ENCODE data around the gene STRIP1. TPM values are rescaled to one million over a fixed set of nuclear protein-coding genes. Genes with fewer than 3 reads are reported as not detected.

The STRIP1 gene
- polyA plus RNA-seq, 4 donors = 15.1 to 31.3 (median 18.3) TPM

GRCh38 chr1:110059133-110059863 is 24.9 kb downstream of the STRIP1 start:
- no peak for FAIRE-seq

DNA sequence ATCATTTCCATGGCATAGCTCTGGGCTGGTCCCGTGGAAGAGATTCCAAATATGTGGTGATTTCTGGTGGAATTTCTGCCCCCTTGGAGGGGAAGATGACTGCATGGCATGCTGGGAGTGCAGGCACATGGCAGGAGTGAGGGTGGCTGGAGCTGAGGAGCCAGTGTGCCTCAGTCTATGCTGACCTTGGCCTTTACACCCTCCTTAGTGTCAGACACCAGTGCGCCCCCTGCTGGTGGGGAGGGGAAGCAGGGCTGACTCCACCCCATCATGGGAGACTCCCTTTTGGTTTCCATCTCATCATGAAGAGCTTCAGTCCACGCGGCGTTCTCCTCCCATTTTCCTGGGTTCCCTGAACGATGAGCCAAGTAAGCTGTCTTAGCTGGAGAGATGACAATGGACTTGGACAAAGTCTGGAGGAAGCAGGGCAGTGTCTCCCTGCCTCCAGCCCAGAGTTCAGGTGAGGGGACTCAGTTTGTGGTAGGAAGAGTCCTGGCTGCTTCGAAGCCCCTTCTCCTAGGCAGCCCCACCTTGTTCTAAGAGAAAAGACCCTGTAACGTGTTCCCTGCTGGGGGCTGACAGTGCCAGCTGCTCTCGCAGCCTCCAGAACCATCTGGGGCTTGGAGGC is 25.7 kb downstream of the STRIP1 start:
- no peak for FAIRE-seq
- 87 to 92% (median 87%) methylated on average over 9 of the region's 9 CpGs for WGBS, 3 donors
- peaks cover 4 to 68% (median 7%) of the 10 kb centered on the region in 3 donors for H3K36me3 ChIP-seq (ENCODE audit: control insufficient read depth in 3 of 3, insufficient read depth in 2 of 3, low read depth in 1 of 3, low read length in 3 of 3)

More at GRCh38 chr1:110059133-110059863, 24.9 kb downstream of the STRIP1 start:
- peaks cover 0 to 2% (median 0%) of the 10 kb centered on the region in 3 donors for H3K4me1 ChIP-seq (ENCODE audit: control insufficient read depth in 3 of 3, insufficient read depth in 2 of 3, low read depth in 1 of 3, low read length in 2 of 3)
- no peak overlapping the region for H3K4me3 ChIP-seq (ENCODE audit: low read depth in 1 of 3, low read length in 3 of 3)
- WGBS, 3 donors = 84 to 90% (median 86%) methylated on average over 6 of the region's 6 CpGs
- H3K9me3 ChIP-seq (ENCODE audit: control insufficient read depth in 2 of 2, insufficient read depth in 1 of 2, low read depth in 1 of 2, low read length in 1 of 2) = no peaks in the 10 kb centered on the region
- H3K36me3 ChIP-seq (ENCODE audit: control insufficient read depth in 3 of 3, insufficient read depth in 2 of 3, low read depth in 1 of 3, low read length in 3 of 3) = peaks cover 4 to 77% (median 10%) of the 10 kb centered on the region in 3 donors
- no peak for DNase-seq
- H3K27ac ChIP-seq (ENCODE audit: low read depth in 1 of 3, low read length in 2 of 3) = no peak overlapping the region
- peaks cover 0 to under 1% (median 0%) of the 10 kb centered on the region in 3 donors for H3K27me3 ChIP-seq (ENCODE audit: control insufficient read depth in 3 of 3, insufficient read depth in 3 of 3, low read length in 3 of 3)

DNA sequence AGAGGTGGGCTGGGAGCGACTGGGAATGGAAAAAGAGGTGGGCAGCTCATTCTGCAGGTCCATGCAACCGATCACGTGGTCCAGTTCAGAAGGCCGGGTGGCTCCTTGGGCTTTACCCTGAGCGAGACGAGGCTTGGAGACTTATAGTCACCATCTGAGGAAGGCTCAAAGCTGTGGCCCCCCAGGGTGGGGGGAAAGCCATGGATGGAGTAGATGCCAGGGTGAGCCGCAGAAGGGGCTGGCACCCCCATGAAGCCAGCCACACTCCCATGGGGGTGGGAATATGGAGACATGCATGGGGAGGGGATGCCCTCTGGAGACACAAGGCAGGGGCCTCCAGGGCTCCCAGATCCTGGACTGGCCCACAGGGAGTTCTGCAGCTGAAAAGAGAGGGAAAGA is 26.2 kb downstream of the STRIP1 start:
- H3K27me3 ChIP-seq (ENCODE audit: control insufficient read depth in 3 of 3, insufficient read depth in 3 of 3, low read length in 3 of 3) = peaks cover 0 to 9% (median 3%) of the 10 kb centered on the region in 3 donors
- no peak overlapping the region for H3K27ac ChIP-seq (ENCODE audit: low read depth in 1 of 3, low read length in 2 of 3)
- H3K4me1 ChIP-seq (ENCODE audit: control insufficient read depth in 3 of 3, insufficient read depth in 2 of 3, low read depth in 1 of 3, low read length in 2 of 3) = peaks cover 0 to under 1% (median 0%) of the 10 kb centered on the region in 3 donors
- H3K9me3 ChIP-seq (ENCODE audit: control insufficient read depth in 2 of 2, insufficient read depth in 1 of 2, low read depth in 1 of 2, low read length in 1 of 2) = no peaks in the 10 kb centered on the region
- DNase-seq (no peak), FAIRE-seq (no peak)
- WGBS, 3 donors = 97 to 99% (median 97%) methylated on average over 7 of the region's 7 CpGs
- peaks cover 3 to 63% (median 5%) of the 10 kb centered on the region in 3 donors for H3K36me3 ChIP-seq (ENCODE audit: control insufficient read depth in 3 of 3, insufficient read depth in 2 of 3, low read depth in 1 of 3, low read length in 3 of 3)
- H3K4me3 ChIP-seq (ENCODE audit: low read depth in 1 of 3, low read length in 3 of 3) = no peak overlapping the region

More for the DNA sequence above, 25.7 kb downstream of the STRIP1 start:
- peaks cover 0 to 2% (median 0%) of the 10 kb centered on the region in 3 donors for H3K4me1 ChIP-seq (ENCODE audit: control insufficient read depth in 3 of 3, insufficient read depth in 2 of 3, low read depth in 1 of 3, low read length in 2 of 3)
- peaks cover 0 to 7% (median 0%) of the 10 kb centered on the region in 3 donors for H3K27me3 ChIP-seq (ENCODE audit: control insufficient read depth in 3 of 3, insufficient read depth in 3 of 3, low read length in 3 of 3)
- H3K9me3 ChIP-seq (ENCODE audit: control insufficient read depth in 2 of 2, insufficient read depth in 1 of 2, low read depth in 1 of 2, low read length in 1 of 2) = no peaks in the 10 kb centered on the region
- no peak overlapping the region for H3K4me3 ChIP-seq (ENCODE audit: low read depth in 1 of 3, low read length in 3 of 3)
- DNase-seq = peak; percentile 25 to 43
- no peak overlapping the region for H3K27ac ChIP-seq (ENCODE audit: low read depth in 1 of 3, low read length in 2 of 3)

GRCh38 chr1:110061341-110061740 is 26.9 kb downstream of the STRIP1 start:
- Histone ChIP-seq H3K9me3 (ENCODE audit: control insufficient read depth in 2 of 2, insufficient read depth in 1 of 2, low read depth in 1 of 2, low read length in 1 of 2) (no peaks in the 10 kb centered on the region), H3K4me3 (ENCODE audit: low read depth in 1 of 3, low read length in 3 of 3) (no peak overlapping the region), H3K27ac (ENCODE audit: low read depth in 1 of 3, low read length in 2 of 3) (no peak overlapping the region), H3K27me3 (ENCODE audit: control insufficient read depth in 3 of 3, insufficient read depth in 3 of 3, low read length in 3 of 3) (peaks cover 0 to 15% (median 9%) of the 10 kb centered on the region in 3 donors), H3K4me1 (ENCODE audit: control insufficient read depth in 3 of 3, insufficient read depth in 2 of 3, low read depth in 1 of 3, low read length in 2 of 3) (no peaks in the 10 kb centered on the region), H3K36me3 (ENCODE audit: control insufficient read depth in 3 of 3, insufficient read depth in 2 of 3, low read depth in 1 of 3, low read length in 3 of 3) (peaks cover 2 to 60% (median 5%) of the 10 kb centered on the region in 3 donors)
- no peak for DNase-seq
- FAIRE-seq = no peak
- 96 to 97% (median 97%) methylated on average over 10 of the region's 10 CpGs for WGBS, 3 donors

GRCh38 chr1:110062612-110063011 is 28.2 kb downstream of the STRIP1 start:
- H3K4me1 ChIP-seq (ENCODE audit: control insufficient read depth in 3 of 3, insufficient read depth in 2 of 3, low read depth in 1 of 3, low read length in 2 of 3) = no peaks in the 10 kb centered on the region
- no peak overlapping the region for H3K27ac ChIP-seq (ENCODE audit: low read depth in 1 of 3, low read length in 2 of 3)
- peaks cover 8 to 27% (median 20%) of the 10 kb centered on the region in 3 donors for H3K27me3 ChIP-seq (ENCODE audit: control insufficient read depth in 3 of 3, insufficient read depth in 3 of 3, low read length in 3 of 3)
- FAIRE-seq (no peak), DNase-seq (no peak)
- WGBS, 3 donors = 86 to 96% (median 92%) methylated on average over 2 of the region's 2 CpGs
- H3K36me3 ChIP-seq (ENCODE audit: control insufficient read depth in 3 of 3, insufficient read depth in 2 of 3, low read depth in 1 of 3, low read length in 3 of 3) = peaks cover 2 to 48% (median 5%) of the 10 kb centered on the region in 3 donors
- no peaks in the 10 kb centered on the region for H3K9me3 ChIP-seq (ENCODE audit: control insufficient read depth in 2 of 2, insufficient read depth in 1 of 2, low read depth in 1 of 2, low read length in 1 of 2)
- H3K4me3 ChIP-seq (ENCODE audit: low read depth in 1 of 3, low read length in 3 of 3) = no peak overlapping the region

DNA sequence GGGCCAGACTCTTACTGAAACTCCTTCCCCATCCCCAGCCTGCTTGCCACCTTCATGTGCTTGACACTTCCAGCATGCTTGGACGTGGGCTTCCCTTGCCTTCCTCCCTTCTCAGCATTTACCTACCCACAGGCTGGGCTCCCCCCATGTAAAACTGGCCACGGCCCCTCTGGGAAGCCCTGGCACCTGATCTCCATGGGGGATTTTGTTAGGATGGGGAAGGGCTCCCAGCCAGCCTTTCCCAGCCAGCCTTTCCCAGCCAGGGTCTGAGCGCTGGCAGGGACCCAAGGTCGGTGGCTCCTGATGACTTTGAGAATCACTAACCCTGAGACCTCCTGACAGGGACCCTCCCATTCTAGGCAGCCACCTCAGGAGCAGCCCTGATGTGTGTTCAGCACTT is 29.4 kb downstream of the STRIP1 start:
- FAIRE-seq (no peak), DNase-seq (no peak)
- H3K27me3 ChIP-seq (ENCODE audit: control insufficient read depth in 3 of 3, insufficient read depth in 3 of 3, low read length in 3 of 3) = peaks cover 8 to 39% (median 31%) of the 10 kb centered on the region in 3 donors
- no peak overlapping the region for H3K27ac ChIP-seq (ENCODE audit: low read depth in 1 of 3, low read length in 2 of 3)
- no peak overlapping the region for H3K4me3 ChIP-seq (ENCODE audit: low read depth in 1 of 3, low read length in 3 of 3)
- peaks cover 0 to 3% (median 0%) of the 10 kb centered on the region in 3 donors for H3K4me1 ChIP-seq (ENCODE audit: control insufficient read depth in 3 of 3, insufficient read depth in 2 of 3, low read depth in 1 of 3, low read length in 2 of 3)
- H3K9me3 ChIP-seq (ENCODE audit: control insufficient read depth in 2 of 2, insufficient read depth in 1 of 2, low read depth in 1 of 2, low read length in 1 of 2) = no peaks in the 10 kb centered on the region
- WGBS, 3 donors = 58 to 80% (median 60%) methylated on average over 4 of the region's 4 CpGs
- peaks cover 0 to 38% (median 2%) of the 10 kb centered on the region in 3 donors for H3K36me3 ChIP-seq (ENCODE audit: control insufficient read depth in 3 of 3, insufficient read depth in 2 of 3, low read depth in 1 of 3, low read length in 3 of 3)

DNA sequence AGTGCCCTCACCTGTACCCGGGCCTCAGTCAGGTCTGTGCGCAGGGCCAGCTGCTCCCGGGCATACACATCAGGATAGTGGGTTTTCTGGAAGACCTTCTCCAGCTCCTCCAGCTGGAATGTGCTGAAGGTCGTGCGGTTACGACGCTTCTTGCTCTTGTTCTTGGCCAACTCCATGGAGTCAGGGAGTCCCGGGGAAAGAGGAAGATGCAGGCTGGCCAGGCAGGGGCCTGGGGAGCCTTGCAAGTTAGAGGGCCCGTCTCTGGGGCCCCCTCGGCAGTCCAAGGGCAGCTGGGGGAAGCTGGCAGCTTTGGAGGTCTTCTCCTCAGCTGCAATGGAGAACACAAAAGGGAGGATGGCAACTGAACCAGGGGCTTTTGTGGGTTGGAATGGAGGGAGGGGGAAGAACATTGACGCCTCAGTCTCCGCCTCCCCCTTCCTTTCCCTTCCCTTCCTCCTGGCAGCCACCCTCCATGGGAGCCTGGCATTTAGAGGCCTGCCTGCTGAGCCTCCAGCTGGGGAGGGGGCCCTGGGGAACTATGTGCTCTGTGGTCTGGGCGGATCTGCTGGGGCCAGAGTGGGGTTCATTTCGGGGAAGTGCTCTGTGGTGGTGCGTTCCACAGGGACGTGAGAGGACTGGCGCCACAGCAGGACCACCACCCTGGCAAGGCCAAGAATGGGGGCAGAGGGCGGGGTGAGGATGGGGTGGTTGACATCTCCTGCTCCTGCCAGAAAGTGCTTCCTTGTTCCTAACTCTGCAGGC is 30.3 kb downstream of the STRIP1 start:
- no peaks in the 10 kb centered on the region for H3K9me3 ChIP-seq (ENCODE audit: control insufficient read depth in 2 of 2, insufficient read depth in 1 of 2, low read depth in 1 of 2, low read length in 1 of 2)
- H3K27me3 ChIP-seq (ENCODE audit: control insufficient read depth in 3 of 3, insufficient read depth in 3 of 3, low read length in 3 of 3) = peaks cover 8 to 49% (median 39%) of the 10 kb centered on the region in 3 donors
- DNase-seq = no peak
- FAIRE-seq = no peak
- 85 to 88% (median 87%) methylated on average over 17 to 18 of the region's 18 CpGs for WGBS, 3 donors
- H3K27ac ChIP-seq (ENCODE audit: low read depth in 1 of 3, low read length in 2 of 3) = no peak overlapping the region
- H3K4me1 ChIP-seq (ENCODE audit: control insufficient read depth in 3 of 3, insufficient read depth in 2 of 3, low read depth in 1 of 3, low read length in 2 of 3) = peaks cover 0 to 3% (median 0%) of the 10 kb centered on the region in 3 donors
- no peak overlapping the region for H3K4me3 ChIP-seq (ENCODE audit: low read depth in 1 of 3, low read length in 3 of 3)
- peaks cover 0 to 30% (median 2%) of the 10 kb centered on the region in 3 donors for H3K36me3 ChIP-seq (ENCODE audit: control insufficient read depth in 3 of 3, insufficient read depth in 2 of 3, low read depth in 1 of 3, low read length in 3 of 3)

DNA sequence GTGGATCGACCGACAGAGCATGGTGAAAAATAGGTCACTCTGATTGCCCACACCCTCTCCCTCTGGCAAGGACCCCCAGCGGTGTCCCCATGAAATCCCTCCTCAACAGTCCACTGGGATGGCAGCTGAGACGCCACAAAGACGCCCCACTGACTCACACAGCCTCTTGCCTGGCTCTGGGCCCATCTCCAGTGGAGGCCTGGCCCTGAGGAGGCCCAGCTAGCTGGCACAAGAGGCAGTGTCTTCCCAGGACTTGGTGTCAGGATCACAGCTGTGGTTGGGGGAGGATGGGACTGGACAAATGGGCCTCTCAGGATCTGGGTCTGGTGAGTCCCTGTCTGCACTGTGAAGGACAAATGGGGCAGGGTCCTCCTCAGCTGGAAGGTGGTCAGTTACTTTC is 31.4 kb downstream of the STRIP1 start:
- Histone ChIP-seq H3K36me3 (ENCODE audit: control insufficient read depth in 3 of 3, insufficient read depth in 2 of 3, low read depth in 1 of 3, low read length in 3 of 3) (peaks cover 0 to 20% (median 2%) of the 10 kb centered on the region in 3 donors), H3K27ac (ENCODE audit: low read depth in 1 of 3, low read length in 2 of 3) (no peak overlapping the region), H3K27me3 (ENCODE audit: control insufficient read depth in 3 of 3, insufficient read depth in 3 of 3, low read length in 3 of 3) (peaks cover 11 to 55% (median 46%) of the 10 kb centered on the region in 3 donors), H3K4me1 (ENCODE audit: control insufficient read depth in 3 of 3, insufficient read depth in 2 of 3, low read depth in 1 of 3, low read length in 2 of 3) (peaks cover 0 to 3% (median 0%) of the 10 kb centered on the region in 3 donors), H3K4me3 (ENCODE audit: low read depth in 1 of 3, low read length in 3 of 3) (no peak overlapping the region), H3K9me3 (ENCODE audit: control insufficient read depth in 2 of 2, insufficient read depth in 1 of 2, low read depth in 1 of 2, low read length in 1 of 2) (no peaks in the 10 kb centered on the region)
- WGBS, 3 donors = 87 to 94% (median 93%) methylated on average over 5 of the region's 5 CpGs
- FAIRE-seq = no peak
- DNase-seq = no peak

All from small intestine (tissue), 7 donors.